NCI-H146 treated with DMSO at 0.1 percent for 48 hours (cell line): ENCODE results near the gene CFAP61.
"Not testable (repeated sequence)": the region's sequence is repeated elsewhere in the genome, so short reads cannot be mapped to it uniquely, and the experiment has no call there.

Experiments used
- DNase-seq: peaks from one replicate; lab custom pipeline; 2025; ENCODE audit not compliant: unreplicated experiment; lab: John Stamatoyannopoulos, UW

CFAP61 gene

GRCh38 chr20:20206788-20207187, 154.5 kb downstream of the CFAP61 start:
- no peak for DNase-seq

DNA sequence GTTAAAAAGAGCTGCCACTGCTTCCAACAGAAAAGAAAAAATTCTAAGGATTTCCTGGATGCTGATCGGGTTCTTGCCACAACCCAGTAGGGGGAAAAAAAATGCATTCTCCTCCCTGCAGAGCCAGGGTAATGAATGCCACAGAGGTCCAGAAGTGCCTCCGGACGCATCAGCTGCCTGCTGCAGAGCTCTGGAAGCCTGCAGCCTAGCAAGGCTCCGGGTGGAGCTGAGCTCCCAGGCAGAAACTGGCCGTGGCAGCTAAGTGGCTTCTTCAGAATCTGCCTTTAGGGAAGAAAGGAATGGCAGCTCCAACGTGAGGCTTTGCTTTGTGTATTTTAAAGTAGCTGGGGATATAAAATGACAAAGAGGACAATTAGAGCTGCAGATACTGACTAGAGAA, 155.0 kb downstream of the CFAP61 start:
- DNase-seq = peak; percentile 59

- no peak for DNase-seq
These were observed 155.5 kb downstream of the CFAP61 start for GRCh38 chr20:20207872-20208271.

DNA sequence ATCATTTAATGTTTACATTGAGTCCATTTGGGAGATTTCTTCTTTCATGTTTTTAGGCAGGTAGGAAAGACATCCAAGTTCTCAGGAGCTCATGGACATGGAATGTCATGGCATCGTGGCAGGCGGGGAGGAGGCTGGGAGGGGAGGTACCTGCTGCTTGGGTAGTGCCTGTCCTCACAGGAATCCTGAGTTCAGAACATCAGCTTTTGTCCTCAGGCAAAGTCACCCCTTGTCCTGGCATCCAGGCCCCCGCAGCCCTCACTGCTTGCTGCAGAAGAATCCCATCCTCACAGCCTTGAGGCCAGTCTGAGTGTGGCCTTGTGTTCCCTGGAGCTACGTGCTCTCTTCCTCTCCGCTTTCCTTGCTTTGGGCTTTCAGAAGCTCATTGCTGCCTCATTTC, 157.4 kb downstream of the CFAP61 start:
- no peak for DNase-seq

DNA sequence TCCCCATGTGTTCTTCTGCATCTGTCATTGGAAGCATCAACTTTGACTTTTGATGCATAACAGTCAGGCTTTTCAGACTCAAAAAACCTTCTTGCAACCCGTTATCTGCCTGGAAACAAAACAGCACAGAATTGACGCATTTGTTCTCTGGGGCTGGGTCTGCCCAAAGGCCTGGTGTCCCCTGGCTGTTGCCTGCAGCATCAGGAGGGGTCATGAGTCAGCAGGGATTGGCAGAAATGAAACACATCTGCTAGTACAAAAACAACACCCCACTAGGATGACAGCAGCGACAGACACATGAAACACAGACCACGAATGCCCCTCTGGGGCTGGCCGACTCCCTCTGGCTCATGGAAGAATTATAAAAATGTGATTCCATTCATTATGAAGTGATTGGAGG, 158.0 kb downstream of the CFAP61 start:
- DNase-seq = no peak

- no peak for DNase-seq
These were observed 158.6 kb downstream of the CFAP61 start for GRCh38 chr20:20210943-20211273.

GRCh38 chr20:20211274-20211987, 159.1 kb downstream of the CFAP61 start:
- DNase-seq = peak; percentile 64

DNA sequence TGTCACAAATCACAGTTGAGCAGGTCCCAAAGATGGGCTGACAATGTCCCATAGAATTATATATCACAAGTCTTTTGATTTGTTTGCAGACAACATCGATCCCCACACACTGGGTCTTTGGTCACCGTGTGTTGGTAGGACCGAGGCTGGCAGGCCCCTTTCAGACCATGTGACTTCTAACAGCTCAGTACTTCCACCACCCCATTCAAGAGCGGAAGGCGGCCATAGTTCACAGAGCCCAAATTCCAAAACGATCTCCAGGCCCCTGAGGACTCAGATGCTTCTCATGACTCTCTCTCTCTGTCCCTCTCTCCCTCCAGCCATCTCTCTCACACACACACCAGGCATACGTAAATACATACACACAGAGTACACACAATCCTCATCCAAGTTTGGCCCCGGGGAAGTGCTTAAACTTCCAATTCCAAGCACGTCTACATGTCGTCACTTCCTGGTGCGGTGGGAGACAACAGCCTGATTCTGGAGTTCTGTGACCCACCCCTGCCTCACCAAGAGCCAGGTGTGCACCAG, 159.7 kb downstream of the CFAP61 start:
- no peak for DNase-seq

- peak; percentile 80 for DNase-seq
These were observed 160.4 kb downstream of the CFAP61 start for GRCh38 chr20:20212675-20213096.

GRCh38 chr20:20213526-20214121, 161.3 kb downstream of the CFAP61 start:
- peak; percentile 37 for DNase-seq

DNA sequence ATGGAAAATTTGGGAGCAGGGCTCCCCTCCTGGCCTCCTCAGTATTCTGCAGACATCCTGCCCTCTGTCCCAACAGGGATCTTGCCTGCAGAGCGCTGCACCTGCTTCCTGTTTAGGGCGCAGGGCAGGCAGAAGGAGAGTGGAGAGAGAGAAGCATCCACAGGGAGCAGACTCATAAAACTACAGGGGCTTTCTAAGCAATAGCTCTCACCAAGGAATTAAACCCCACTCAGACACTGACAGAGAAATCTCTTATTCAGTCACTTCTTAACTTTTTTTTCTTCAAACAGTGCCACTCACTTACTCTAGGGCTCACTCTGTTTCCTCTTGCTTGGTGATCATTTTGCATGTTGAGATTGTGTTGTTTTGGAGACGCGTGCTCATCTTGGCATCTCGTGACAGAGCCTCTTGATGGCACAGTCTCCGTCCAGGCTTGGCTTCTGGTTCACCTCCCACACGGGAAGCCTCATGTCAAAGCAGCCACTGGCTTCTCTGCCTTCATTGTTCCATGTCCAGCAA, 162.5 kb downstream of the CFAP61 start:
- peak; percentile 94 for DNase-seq

DNA sequence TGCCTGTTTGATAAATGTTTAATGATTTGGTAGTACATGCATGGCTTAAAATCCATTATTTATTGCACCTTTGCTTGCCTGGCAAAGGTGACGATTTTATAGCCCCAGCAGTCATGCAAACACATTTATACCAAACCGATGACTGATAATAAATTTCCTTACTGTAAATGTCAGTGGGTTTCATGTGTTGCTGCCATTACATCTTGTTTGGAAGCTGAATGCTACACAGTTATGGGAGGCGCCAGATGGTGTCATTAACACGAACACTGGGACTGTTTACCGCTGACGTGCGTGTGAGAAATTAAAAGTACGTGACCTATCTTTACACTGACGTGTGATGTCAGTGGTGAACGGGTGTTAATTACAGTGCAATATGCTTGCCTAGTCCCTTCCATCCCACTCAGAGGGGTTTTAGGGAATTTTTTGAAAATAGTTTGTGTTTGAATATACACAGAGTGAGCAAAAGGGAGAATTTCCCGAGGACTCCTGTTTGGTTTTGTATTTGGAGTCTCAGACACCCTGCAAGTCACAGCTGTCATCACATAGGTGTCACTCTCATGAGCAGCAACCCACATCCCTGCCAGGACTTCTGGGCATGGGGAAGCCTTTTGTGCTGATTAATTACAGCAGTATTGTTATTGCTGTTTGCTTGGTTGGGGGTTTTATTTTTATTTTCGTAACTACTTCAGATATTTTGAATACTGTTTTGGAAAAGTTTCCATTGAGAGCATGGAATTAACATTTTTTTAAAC, 163.8 kb downstream of the CFAP61 start:
- DNase-seq = peak; percentile 95

DNA sequence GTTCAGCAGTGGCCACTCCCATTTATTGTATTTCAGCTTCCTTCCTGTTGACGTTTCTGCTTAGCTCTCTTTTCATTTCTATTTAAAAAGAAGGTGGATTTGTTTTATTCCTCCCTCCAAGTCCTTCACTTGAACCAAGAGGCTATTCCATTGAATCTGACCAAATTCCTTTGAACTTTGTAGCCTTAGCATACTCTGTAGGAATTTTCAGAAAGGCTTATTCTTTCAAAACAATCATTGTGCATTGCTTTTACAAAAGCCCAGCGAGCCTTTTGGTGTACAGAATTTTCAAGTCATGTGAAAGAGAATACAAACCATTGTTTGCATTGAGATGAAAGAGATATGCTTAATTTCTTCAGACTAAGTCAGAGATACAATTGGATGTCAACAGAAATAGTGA, 164.6 kb downstream of the CFAP61 start:
- DNase-seq = peak; percentile 57

GRCh38 chr20:20217621-20218020, 165.3 kb downstream of the CFAP61 start:
- peak; percentile 78 for DNase-seq

GRCh38 chr20:20218106-20218505, 165.8 kb downstream of the CFAP61 start:
- not testable (repeated sequence) for DNase-seq

- DNase-seq = no peak
These were observed 166.7 kb downstream of the CFAP61 start for GRCh38 chr20:20219016-20219415.

GRCh38 chr20:20220134-20220533, 167.8 kb downstream of the CFAP61 start:
- no peak for DNase-seq

GRCh38 chr20:20223981-20224380, 171.6 kb downstream of the CFAP61 start:
- no peak for DNase-seq

GRCh38 chr20:20224806-20225205, 172.5 kb downstream of the CFAP61 start:
- DNase-seq = peak; percentile 66

DNA sequence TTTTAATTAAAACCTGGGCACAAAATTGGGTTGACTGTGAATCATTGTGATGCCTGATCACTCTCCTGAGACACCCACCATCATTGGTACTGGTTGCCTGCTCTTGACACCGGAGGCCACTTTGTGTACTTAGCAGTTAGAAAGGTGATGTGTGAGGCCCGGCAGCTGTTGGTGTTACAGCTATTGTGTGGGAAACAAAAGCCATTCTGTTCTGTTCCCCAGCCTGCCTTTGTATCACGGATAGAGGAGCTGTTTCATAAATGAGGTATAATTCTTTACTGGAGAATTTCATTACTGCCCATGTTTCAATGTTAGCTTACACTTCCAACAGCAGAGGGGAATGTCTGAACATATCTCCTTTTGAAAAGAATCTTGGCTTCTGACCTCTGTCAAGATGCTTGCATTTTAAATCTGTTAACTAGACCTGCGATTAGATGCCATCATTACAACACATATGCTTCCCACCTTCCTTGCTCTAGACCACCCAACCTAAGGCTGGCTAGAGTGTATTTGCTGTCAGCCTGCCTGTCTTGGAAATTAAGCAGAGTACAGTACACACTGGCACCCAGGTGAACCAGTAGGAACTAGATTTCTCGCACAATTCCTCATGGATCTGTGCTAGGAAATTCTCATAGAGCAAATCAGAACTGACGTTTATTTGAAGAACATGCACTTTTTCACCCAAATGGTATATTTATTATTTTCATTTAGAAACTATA, 173.2 kb downstream of the CFAP61 start:
- DNase-seq = peak; percentile 99

DNA sequence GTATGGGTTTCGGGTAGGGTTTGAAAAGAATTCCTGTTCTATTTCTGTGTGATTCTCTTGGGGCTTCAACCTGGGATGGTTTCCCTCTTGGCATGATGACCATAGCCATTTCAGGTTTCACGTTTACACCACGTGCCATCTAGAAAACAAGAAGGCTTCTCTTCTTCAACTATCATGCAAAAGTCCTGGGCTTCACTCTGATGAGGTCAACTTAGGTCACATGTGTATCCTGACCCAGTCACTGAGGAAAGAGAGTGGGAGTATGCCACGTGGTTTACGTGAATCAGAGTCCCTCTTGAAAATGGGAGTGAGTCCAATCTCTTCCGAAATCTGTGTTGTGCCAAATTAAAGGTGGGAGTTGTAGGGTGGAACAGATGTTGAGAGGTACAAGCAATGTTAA, 174.2 kb downstream of the CFAP61 start:
- no peak for DNase-seq
